Stimulated activated CD4-positive, alpha-beta T cell treated with anti-CD3 and anti-CD28 coated beads, Interleukin-4, amount 100 ng/mL, for 24 hours (primary cell): ENCODE data around the gene CPT1B.
"Not testable (repeated sequence)": the region's sequence is repeated elsewhere in the genome, so short reads cannot be mapped to it uniquely, and the experiment has no call there.

ENCODE experiments used
- DNase-seq: peaks from one replicate; pipeline ENCODE4 v3.0.0-alpha.2; 2020

Gene CPT1B

GRCh38 chr22:50526108-50526833 is 52.0 kb downstream of the CPT1B start:
- DNase-seq, result peak; percentile 86

GRCh38 chr22:50525858-50526107 is 52.4 kb downstream of the CPT1B start:
- DNase-seq, result no peak

- DNase-seq, result peak; percentile 98
Measured at GRCh38 chr22:50525104-50525857, 52.9 kb downstream of the CPT1B start, which contains the start of gene SCO2. TSS of gene SCO2 (minus strand) at chr22:50525598. CDS start at chr22:50524411, 1,187 bp downstream.

- DNase-seq, result no peak
Measured at GRCh38 chr22:50524676-50525103, 53.5 kb downstream of the CPT1B start.

- DNase-seq, result no peak
Measured at GRCh38 chr22:50523806-50524675, 54.2 kb downstream of the CPT1B start.

- DNase-seq, result no peak
Measured at GRCh38 chr22:50523458-50523805, 54.8 kb downstream of the CPT1B start.

- DNase-seq, result no peak
Measured at GRCh38 chr22:50522806-50523438, 55.3 kb downstream of the CPT1B start.

- no peak for DNase-seq
Measured at GRCh38 chr22:50522208-50522805, 55.9 kb downstream of the CPT1B start.

- no peak for DNase-seq
Measured at GRCh38 chr22:50521710-50522109, 56.5 kb downstream of the CPT1B start.

- DNase-seq, result no peak
Measured at GRCh38 chr22:50520826-50521453, 57.3 kb downstream of the CPT1B start.

GRCh38 chr22:50520184-50520583 is 58.0 kb downstream of the CPT1B start:
- not testable (repeated sequence) for DNase-seq

- no peak for DNase-seq
Measured at GRCh38 chr22:50519151-50519550, 59.1 kb downstream of the CPT1B start.
